ENCODE data around the gene XYLT1. TPM values are rescaled to one million over a fixed set of nuclear protein-coding genes. Genes with fewer than 3 reads are reported as not detected.

The XYLT1 gene
- total RNA-seq, 1 donor from 2014 or later: 17.6 TPM

- no peaks in the 10 kb centered on the region for H3K27me3 Mint-ChIP-seq (ENCODE audit: low read depth)
- TF ChIP-seq CTCF (IDR thresholded peaks at IDR 0.05): no peak
- no peak for DNase-seq (ENCODE audit: low spot score)
- H3K36me3 Mint-ChIP-seq (ENCODE audit: low read depth): no peaks in the 10 kb centered on the region
- no peaks in the 10 kb centered on the region for H3K9me3 Mint-ChIP-seq (ENCODE audit: low read depth)
- H3K27ac Mint-ChIP-seq (ENCODE audit: unreplicated experiment): no peak overlapping the region
- peaks cover 35% of the 10 kb centered on the region for H3K4me1 Mint-ChIP-seq (ENCODE audit: low read depth)
- H3K4me3 Mint-ChIP-seq (ENCODE audit: unreplicated experiment): no peak overlapping the region
Measured at GRCh38 chr16:17384471-17384870, 86.3 kb downstream of the XYLT1 start.

GRCh38 chr16:17382949-17383863 is 87.6 kb downstream of the XYLT1 start:
- TF ChIP-seq CTCF (IDR thresholded peaks at IDR 0.05): no peak
- Mint-ChIP-seq H3K36me3 (ENCODE audit: low read depth) (no peaks in the 10 kb centered on the region), H3K4me3 (ENCODE audit: unreplicated experiment) (no peak overlapping the region), H3K9me3 (ENCODE audit: low read depth) (no peaks in the 10 kb centered on the region), H3K4me1 (ENCODE audit: low read depth) (peaks cover 42% of the 10 kb centered on the region), H3K27me3 (ENCODE audit: low read depth) (no peaks in the 10 kb centered on the region), H3K27ac (ENCODE audit: unreplicated experiment) (no peak overlapping the region)
- no peak for DNase-seq (ENCODE audit: low spot score)

- no peak for TF ChIP-seq CTCF (IDR thresholded peaks at IDR 0.05)
- no peak overlapping the region for H3K27ac Mint-ChIP-seq (ENCODE audit: unreplicated experiment)
- no peaks in the 10 kb centered on the region for H3K9me3 Mint-ChIP-seq (ENCODE audit: low read depth)
- no peak for DNase-seq (ENCODE audit: low spot score)
- no peaks in the 10 kb centered on the region for H3K36me3 Mint-ChIP-seq (ENCODE audit: low read depth)
- no peaks in the 10 kb centered on the region for H3K27me3 Mint-ChIP-seq (ENCODE audit: low read depth)
- peaks cover 47% of the 10 kb centered on the region for H3K4me1 Mint-ChIP-seq (ENCODE audit: low read depth)
- no peak overlapping the region for H3K4me3 Mint-ChIP-seq (ENCODE audit: unreplicated experiment)
Measured at GRCh38 chr16:17382514-17382913, 88.2 kb downstream of the XYLT1 start.

- no peak for DNase-seq (ENCODE audit: low spot score)
- H3K4me3 Mint-ChIP-seq (ENCODE audit: unreplicated experiment): no peak overlapping the region
- H3K9me3 Mint-ChIP-seq (ENCODE audit: low read depth): no peaks in the 10 kb centered on the region
- H3K36me3 Mint-ChIP-seq (ENCODE audit: low read depth): no peaks in the 10 kb centered on the region
- no peak for TF ChIP-seq CTCF (IDR thresholded peaks at IDR 0.05)
- no peaks in the 10 kb centered on the region for H3K27me3 Mint-ChIP-seq (ENCODE audit: low read depth)
- no peak overlapping the region for H3K27ac Mint-ChIP-seq (ENCODE audit: unreplicated experiment)
- peaks cover 54% of the 10 kb centered on the region for H3K4me1 Mint-ChIP-seq (ENCODE audit: low read depth)
Measured at GRCh38 chr16:17381784-17382183, 89.0 kb downstream of the XYLT1 start.

GRCh38 chr16:17380613-17381012 is 90.1 kb downstream of the XYLT1 start:
- H3K27ac Mint-ChIP-seq (ENCODE audit: unreplicated experiment): peak overlapping the region; percentile 82
- peaks cover 54% of the 10 kb centered on the region for H3K4me1 Mint-ChIP-seq (ENCODE audit: low read depth)
- H3K4me3 Mint-ChIP-seq (ENCODE audit: unreplicated experiment): no peak overlapping the region
- no peaks in the 10 kb centered on the region for H3K9me3 Mint-ChIP-seq (ENCODE audit: low read depth)
- no peaks in the 10 kb centered on the region for H3K36me3 Mint-ChIP-seq (ENCODE audit: low read depth)
- DNase-seq (ENCODE audit: low spot score): no peak
- H3K27me3 Mint-ChIP-seq (ENCODE audit: low read depth): no peaks in the 10 kb centered on the region
- no peak for TF ChIP-seq CTCF (IDR thresholded peaks at IDR 0.05)
